ENCODE results near the gene TEX101. TPM values are rescaled to one million over a fixed set of nuclear protein-coding genes. Genes with fewer than 3 reads are reported as not detected.

Gene TEX101
- total and polyA plus RNA-seq, 7 donors = 0.22 TPM; not detected in 6

DNA sequence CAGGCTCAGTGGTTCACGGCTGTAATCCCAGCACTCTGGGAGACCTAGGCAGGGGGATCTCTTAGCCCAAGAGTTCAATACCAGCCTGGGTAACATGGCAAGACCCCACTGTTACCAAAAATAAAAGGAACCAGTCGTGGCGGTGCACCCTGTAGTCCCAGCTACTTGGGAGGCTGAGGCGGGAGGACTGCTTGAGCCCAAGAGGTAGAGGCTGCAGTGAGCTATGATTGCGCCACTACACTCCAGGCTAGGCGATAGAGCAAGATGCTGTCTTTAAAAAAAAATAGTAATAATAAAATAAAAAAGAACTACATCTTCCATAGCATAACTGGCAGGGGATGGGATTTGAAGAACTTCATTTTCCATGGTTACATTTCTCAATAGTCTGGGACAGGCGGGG lies 47.7 kb downstream of the TEX101 start:
- H3K4me3 ChIP-seq = peak overlapping the region in 1 of 4 donors; percentile 66
- H3K4me1 ChIP-seq = peaks cover 0 to 18% (median 13%) of the 10 kb centered on the region in 4 donors
- H3K36me3 ChIP-seq = no peaks in the 10 kb centered on the region
- WGBS, 2 donors = 94 to 96% methylated on average over 7 of the region's 7 CpGs
- H3K27ac ChIP-seq = peak overlapping the region in 2 of 4 donors; percentile 88 to 93
- H3K27me3 ChIP-seq = no peaks in the 10 kb centered on the region
- no peak for TF ChIP-seq POLR2AphosphoS5 (IDR thresholded peaks at IDR 0.05)
- no peak for TF ChIP-seq EP300 (IDR thresholded peaks at IDR 0.05)
- TF ChIP-seq CTCF (IDR thresholded peaks at IDR 0.05) = no peak
- no peak for TF ChIP-seq POLR2A (IDR thresholded peaks at IDR 0.05)
- no peaks in the 10 kb centered on the region for H3K9me3 ChIP-seq
- intact Hi-C loops (cut with DNase I) = loop anchor here (5.0 kb wide), 2 partner anchors 40 to 65 kb away; partner anchors contain the start of genes ETHE1 and PHLDB3
- DNase-seq = no peak

DNA sequence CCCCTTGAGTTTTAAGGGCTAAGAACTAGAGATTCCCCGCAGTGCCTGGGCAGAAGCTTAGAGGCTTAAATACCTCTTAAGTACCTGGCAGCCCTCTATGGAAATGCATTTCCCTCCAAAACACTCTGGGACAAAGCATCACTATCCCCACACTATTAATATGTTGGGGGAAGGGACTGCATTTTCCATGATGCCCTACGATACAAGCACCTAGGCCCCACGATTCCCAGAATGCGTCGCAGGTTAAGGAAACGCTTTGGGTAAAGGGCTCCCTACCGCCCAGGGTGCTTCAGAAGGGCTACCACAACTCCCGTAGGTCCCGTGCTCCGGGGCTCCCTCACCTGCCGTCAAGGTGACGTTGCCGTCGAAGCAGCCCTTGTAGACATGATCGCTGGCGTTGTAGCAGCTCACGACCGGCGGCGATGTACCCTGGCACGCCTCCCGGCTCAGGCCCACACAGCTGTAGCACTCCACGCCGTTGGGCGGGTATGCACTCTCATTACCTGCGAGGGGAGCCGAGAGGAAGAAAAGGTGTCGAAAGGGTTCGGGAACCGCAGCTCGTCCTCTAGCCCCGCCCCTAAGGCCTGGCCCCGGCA lies 48.2 kb downstream of the TEX101 start:
- 12 to 13% methylated on average over 33 of the region's 33 CpGs for WGBS, 2 donors

DNA sequence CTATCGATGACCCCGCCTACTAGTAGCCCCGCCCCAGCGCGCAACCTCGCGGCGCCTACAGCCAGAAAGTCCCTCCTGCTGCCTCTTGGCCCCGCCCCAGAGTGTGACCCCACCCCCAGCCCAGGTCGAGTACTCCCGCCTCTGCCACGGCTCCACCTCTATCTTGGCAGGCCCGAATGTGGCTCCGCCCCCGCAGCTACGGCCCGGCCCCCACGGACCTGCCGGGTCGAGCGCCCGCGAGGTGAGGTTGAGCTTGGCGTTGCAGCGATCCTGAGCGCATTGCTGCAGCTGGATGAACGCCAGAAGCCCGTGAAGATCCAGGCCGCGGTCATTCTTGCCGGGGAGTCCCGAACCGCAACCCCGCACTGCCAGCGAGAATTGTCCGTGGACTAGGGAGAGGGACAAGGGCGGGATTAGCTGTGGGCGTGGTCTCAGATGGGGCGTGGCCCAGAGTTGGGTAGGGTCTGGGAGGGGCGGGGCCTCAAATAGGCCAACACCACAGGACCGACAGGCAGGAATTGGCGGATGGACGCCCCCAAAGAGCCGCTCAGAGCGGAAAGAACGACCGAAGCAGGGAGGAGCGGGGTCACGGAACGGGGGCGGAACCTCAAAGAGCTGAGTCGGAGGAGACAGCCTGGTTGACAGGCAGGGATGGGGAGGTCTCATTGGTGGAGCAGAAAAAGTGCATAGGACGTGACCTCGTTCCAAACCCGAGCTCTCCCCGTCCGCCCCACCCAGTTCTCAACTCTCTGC lies 48.9 kb downstream of the TEX101 start:
- Histone ChIP-seq H3K4me1 (peaks cover 0 to 18% (median 13%) of the 10 kb centered on the region in 4 donors), H3K4me3 (peak overlapping the region; percentile 59 to 73 (median 69)), H3K27me3 (no peaks in the 10 kb centered on the region), H3K36me3 (no peaks in the 10 kb centered on the region), H3K9me3 (no peaks in the 10 kb centered on the region), H3K27ac (peak overlapping the region; percentile 88 to 93 (median 90))
- DNase-seq = peak; percentile 98
- peak; percentile 30 to 60 (median 49) for TF ChIP-seq POLR2AphosphoS5 (IDR thresholded peaks at IDR 0.05)
- no peak for TF ChIP-seq CTCF (IDR thresholded peaks at IDR 0.05)
- no peak for TF ChIP-seq POLR2A (IDR thresholded peaks at IDR 0.05)
- no peak for TF ChIP-seq EP300 (IDR thresholded peaks at IDR 0.05)
- intact Hi-C loops (cut with DNase I) = loop anchor here (1.0 to 5.0 kb wide), 3 partner anchors 11 to 64 kb away; partner anchors contain the start of genes ETHE1 and PHLDB3
- 0% methylated on average over 57 of the region's 57 CpGs for WGBS, 2 donors

More for the DNA sequence above, 48.2 kb downstream of the TEX101 start:
- DNase-seq = no peak
- H3K27ac ChIP-seq = peak overlapping the region; percentile 88 to 93 (median 90)
- intact Hi-C loops (cut with DNase I) = loop anchor here (5.0 kb wide), 2 partner anchors 39 to 64 kb away; partner anchors contain the start of genes ETHE1 and PHLDB3
- no peaks in the 10 kb centered on the region for H3K36me3 ChIP-seq
- H3K27me3 ChIP-seq = no peaks in the 10 kb centered on the region
- peaks cover 0 to 18% (median 13%) of the 10 kb centered on the region in 4 donors for H3K4me1 ChIP-seq
- H3K4me3 ChIP-seq = peak overlapping the region; percentile 59 to 73 (median 69)
- H3K9me3 ChIP-seq = no peaks in the 10 kb centered on the region
- no peak for TF ChIP-seq POLR2A (IDR thresholded peaks at IDR 0.05)
- TF ChIP-seq CTCF (IDR thresholded peaks at IDR 0.05) = no peak
- TF ChIP-seq EP300 (IDR thresholded peaks at IDR 0.05) = no peak
- no peak for TF ChIP-seq POLR2AphosphoS5 (IDR thresholded peaks at IDR 0.05)

GRCh38 chr19:43464134-43464775 lies 49.6 kb downstream of the TEX101 start:
- Histone ChIP-seq H3K27me3 (no peaks in the 10 kb centered on the region), H3K27ac (peak overlapping the region; percentile 88 to 93 (median 90)), H3K4me1 (peaks cover 0 to 18% (median 13%) of the 10 kb centered on the region in 4 donors), H3K9me3 (no peaks in the 10 kb centered on the region), H3K36me3 (no peaks in the 10 kb centered on the region), H3K4me3 (peak overlapping the region; percentile 59 to 73 (median 69))
- WGBS, 2 donors = 9 to 11% methylated on average over 33 of the region's 33 CpGs
- DNase-seq = no peak
- TF ChIP-seq POLR2A (IDR thresholded peaks at IDR 0.05) = no peak
- intact Hi-C loops (cut with DNase I) = loop anchor here (1.0 to 5.0 kb wide), 3 partner anchors 10 to 63 kb away; partner anchors contain the start of genes ETHE1 and PHLDB3

Measured in sigmoid colon (tissue), 7 donors.